ENCODE data around the gene CDK5.
A peak's percentile ranks its signal among the peaks of the same experiment; 100 is the strongest.

Gene CDK5

DNA sequence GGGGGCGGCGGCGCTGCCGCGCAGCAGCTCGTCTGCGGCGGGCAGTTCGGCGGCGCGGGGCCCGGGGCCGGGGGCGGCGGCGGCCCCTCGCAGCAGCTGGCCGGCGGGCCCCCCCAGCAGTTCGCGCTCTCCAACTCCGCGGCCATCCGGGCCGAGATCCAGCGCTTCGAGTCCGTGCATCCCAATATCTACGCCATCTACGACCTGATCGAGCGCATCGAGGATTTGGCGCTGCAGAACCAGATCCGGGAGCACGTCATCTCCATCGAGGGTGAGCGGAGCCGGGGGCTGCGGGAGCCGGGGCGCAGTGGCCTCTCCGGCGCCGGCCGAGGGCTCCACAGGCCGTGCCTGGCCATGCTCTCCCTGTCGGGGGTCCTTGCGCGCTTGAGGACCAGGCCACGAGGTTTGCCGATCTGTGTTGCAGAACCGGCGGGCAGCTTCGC is 29.1 kb upstream of the CDK5 start:
- no peak for DNase-seq

DNA sequence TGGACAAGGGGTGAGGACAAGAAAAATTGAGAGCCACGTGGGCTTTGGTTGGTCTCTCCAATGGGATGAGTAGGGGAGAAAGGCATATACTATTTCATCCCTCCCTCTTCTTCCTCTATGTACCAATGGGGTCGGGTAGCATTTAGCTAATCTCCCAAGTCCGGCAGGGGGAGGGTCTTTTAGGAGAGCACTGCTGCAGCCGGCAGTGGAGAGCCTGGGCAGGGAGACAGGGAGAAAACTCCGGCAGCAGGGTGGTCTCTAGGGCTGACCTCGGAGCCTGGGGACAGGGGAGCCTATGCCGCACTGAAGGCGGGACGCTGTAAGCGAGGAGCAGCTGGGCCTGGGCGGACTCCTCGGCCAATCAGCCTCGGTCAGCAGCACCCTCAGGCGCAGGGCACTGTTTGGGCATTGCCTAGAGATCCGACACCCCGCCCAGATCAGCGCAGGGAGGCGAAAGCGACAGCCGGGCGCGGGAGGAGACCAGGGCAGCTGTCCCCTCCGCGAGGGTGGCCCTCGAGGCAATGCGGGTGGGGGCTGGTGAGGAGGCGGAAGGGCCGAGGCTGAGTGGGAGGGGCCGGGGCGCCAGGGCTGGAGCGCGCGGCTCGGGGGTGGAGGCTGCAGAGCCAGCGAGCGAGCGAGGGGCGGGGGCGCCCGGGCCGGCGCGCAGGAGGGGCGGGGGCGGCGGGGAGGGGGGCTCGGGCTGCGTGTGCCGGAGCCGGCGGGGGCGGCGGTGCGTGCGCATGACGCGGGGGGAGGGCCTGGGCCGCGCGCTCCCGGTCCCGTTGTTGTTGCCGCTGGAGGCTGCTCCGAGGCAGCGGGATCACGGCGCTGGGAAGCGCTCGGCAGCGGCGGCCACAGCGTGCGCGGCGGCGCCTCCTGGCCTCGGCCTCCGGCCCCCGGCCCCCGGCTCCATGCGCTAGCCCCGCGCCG is 28.3 kb upstream of the CDK5 start, which contains the start of gene AGAP3:
Gene AGAP3 (plus strand): TSS at position 785 of the 930 bp plus-strand sequence. CDS start 267 bp downstream, outside the sequence.
- DNase-seq, result peak; percentile 93

DNA sequence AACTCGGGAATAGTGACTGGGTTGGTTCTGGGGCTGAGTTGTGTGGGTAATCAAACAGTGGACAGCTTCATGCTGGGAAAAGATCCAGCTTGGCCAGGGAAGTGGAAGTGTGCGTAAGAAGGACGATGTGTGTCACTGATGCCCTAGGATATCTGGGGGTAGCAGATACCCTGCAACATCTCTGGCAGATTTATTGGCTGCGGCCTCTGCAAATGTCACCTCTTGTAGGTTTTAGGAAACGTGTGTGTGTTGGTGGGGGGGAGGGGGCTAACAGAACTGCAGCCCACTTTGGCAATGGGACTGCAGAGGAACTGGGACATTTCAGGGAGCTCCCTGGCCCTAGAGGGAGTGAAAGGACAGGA is 27.6 kb upstream of the CDK5 start:
- DNase-seq, result no peak

DNA sequence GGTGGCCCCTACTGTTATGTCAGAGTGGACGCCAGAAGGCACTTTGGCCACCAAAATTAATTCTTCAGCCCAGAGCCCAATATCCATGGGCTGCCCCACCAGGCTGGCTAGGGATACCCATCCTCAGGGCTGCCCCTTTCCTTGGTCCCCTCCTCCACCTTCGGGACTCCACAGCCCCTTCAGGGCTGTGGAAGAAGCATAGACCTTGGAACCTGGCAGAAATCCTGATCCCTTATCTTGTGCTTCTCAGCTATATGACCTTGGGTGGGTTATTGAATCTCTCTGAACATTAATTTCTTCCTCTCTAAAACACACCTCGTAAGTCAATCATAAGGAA is 26.1 kb upstream of the CDK5 start:
- DNase-seq, result no peak

DNA sequence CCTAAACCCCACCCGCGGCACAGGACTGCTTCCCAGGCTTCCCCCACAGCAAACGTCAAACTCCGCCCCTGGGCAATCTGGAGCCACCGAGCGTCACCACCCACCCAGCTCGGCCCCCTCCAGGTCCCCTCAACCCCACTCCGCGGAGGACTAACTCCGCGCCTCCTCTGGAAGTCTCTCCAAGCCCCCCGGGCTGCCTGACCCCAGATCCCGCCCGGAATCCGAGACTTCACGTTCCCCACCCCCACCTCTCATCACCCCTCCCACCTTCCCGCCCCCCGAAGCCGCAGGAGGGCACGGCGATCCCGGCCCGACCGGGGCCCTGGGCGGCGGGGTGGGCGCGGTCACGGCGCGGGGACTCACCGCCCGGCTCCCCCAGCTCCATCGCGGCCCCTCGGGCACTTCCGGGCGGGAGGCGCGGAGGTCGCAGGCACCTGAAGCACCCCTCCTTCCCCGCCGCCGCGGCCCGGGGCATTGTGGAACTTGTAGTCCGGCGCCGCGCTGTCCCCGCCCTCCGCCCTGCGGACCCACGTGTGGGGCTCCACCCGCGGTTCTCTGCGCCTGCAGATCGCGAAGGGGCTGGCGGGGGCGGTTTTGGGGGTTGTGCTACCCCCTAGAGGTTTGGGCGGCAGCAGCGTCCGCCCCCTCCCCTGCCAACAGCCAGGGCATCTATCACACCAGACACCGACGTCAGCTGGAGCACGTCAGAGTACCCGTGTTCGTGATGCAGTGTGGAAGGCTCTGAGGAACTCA is 25.6 kb upstream of the CDK5 start, which contains the start of gene TMUB1:
Gene TMUB1 (minus strand): TSS at position 423 of the 753 bp plus-strand sequence. CDS start 930 bp downstream, outside the sequence.
- DNase-seq, result peak; percentile 78

DNA sequence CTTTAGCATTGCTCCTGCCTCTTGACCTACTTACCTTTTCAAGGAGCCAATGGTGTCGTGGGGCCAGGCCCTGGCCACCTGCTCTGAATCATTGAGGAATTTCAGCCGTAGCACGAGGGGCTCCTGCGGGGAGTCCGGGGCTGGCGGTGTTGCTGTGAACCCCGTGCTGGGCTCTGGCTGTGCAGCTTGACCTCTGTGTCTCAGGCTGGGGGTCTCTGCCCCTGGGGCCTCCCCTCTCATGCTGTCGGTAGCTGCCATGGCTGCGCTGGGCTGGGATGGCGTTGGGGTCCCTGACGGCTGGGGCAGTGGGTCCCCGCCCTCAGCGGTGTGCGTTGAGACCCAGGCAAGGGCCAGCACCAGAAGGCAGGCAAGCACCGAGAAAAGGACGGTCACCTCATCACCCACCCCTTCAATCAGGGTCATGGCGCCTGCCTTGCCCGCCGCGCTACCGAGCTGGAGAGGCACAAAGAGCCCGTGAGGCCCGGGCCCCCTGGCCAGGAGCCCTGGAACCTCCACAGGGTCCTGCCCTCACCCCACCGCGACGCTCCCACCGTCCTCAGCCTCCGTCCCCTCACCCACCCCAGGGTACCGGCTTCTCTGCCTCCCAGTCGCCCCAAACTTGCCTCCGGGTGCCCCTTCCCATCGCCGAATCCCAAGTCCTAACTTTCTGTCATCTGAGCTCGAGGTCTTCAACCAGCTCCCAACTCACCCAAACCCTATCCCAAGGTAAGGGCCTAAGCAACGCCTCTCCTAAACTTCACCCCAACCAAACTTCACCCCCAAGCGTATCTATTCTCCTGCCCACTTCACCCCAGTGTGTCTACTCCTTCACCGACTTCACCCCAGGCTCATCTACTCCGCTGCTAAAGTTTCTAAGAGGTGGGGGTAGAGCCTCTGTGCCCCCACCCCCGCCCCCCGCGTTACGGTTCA is 24.7 kb upstream of the CDK5 start:
- DNase-seq, result peak; percentile 28

DNA sequence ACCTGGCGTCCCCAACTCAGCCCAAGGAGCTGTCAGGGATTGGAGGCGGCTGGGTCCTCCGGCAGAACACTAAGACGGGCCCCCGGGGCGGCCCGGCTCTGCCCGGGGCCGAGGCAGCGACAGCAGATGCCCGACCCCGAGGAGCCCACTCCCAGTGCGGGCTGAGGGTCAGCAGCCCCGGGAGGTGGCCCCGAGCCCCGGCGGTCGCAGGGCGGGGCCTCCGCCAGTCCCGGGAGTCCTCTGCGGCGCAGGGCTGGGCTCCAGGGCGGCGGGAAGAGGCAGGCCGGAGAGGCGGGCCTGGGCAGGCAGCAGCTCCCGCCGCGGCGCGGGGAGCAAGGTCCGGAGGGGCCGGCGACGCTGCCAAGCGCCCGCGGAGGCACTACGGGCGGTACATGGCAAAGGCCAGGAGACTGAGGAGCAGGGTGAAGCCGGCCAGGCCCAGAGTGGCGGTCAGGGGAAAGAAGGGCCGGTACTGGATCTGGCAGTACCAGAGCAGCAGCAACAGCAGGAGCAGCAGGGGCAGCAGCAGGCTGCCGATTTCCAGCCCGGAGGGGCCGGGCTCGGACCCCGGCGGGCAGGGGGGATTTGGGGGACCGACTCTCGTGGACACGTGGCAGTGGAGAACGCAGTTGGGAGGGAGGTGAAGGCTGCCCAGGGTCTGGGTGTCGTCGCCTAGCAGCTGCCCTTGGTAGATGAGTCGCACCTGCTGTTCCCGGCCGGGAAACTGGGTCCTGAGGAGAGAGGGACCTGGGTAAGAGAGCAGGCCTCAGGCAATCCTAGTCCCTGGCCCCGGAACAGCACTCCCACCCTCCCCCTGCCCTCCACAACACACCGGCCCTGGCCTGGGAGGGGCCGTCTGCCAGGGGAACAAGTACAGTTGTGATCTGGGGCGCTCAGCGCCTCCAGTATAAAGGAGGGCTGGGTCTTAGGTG is 23.7 kb upstream of the CDK5 start:
- DNase-seq, result peak; percentile 57

DNA sequence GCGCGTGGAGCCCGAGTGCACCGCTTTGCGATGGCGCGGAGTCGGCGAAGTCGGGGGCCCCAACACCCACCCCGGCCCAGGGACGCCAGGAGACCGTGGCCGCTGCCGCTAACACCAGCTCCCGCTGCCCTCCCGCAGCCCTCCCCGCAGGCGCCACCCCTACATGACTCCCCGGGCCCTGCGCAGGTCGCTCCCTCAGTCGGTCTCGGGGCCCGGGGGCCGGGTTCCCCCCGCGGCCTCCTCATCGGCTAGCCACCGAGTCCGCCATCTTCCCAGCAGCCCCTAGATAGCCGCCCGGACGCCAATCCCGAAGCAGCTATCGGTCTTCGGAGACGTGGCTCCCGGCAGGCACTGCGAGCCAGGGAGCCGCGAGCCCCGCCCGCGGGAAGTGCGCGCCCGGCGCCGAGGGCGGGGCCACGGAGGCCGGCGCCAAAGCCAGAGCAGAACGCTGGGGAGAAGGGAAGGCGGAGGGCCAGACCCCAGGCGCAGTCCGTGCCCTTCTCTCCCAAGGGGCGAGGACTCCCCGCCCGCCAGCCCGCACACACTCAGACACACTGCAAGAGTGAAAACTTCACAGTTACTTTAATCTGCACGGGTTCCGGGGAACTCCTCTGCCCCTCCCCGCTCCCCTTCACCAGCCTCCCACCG is 22.9 kb upstream of the CDK5 start, which contains the start of gene FASTK:
Gene FASTK (minus strand): TSS at position 288 of the 648 bp plus-strand sequence. CDS start 43 bp downstream, at position 245.
- DNase-seq, result peak; percentile 95

DNA sequence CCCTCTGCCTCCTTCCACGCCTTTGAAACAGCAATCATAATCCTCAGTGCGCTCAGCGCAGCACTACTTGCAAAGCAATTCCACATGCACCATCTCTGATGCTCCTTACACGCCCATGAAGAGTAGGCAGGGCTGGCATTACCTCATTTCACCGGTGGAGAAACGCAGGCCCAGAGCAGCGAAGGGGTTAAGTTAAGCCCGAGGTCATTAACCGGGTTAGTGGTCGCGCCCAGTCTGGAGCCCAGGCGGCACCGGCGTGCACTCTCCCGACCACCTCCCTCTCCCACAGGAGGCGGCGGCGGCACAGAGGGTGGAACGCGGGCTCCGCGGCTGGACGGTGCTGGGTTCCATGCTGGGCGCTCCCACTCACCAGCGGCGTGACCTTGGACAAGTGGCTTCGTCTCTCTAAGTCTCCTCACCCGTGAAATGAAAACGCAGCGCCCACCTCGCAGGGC is 22.4 kb upstream of the CDK5 start:
- DNase-seq, result no peak

DNA sequence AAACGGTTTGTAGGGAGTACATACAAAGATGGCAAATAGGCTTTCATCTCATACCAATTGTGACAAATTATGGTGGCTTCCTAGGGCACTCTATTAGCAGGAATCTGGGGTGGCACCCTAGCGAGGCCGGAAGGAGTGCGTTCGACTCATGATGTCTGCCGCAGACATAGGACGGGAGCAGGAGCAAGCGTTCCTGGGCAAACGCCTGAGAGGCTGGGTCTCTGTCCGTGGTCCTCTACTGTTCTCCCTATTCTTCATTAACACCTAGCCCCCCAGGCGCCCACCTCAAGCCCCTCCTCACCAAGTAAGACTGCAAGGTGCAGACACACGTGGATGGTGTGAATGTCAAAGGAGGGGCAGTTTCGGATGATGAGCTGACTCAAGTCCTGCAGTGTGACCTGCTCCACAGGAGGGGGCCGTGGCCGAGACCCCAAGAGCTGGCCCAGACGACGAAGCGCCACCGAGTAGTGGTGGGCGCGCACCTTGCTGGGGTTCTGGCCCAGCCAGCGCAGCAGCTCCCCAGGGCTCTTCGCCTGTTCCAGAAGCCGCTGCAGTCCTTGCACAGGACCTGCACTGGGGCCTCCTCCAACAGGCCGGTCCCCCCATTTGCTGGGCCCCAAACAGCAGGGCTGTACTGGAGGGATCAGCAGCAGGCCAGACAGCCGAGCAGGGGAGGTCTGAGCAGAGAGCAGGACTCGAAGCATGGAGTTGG is 21.7 kb upstream of the CDK5 start:
- no peak for DNase-seq

DNA sequence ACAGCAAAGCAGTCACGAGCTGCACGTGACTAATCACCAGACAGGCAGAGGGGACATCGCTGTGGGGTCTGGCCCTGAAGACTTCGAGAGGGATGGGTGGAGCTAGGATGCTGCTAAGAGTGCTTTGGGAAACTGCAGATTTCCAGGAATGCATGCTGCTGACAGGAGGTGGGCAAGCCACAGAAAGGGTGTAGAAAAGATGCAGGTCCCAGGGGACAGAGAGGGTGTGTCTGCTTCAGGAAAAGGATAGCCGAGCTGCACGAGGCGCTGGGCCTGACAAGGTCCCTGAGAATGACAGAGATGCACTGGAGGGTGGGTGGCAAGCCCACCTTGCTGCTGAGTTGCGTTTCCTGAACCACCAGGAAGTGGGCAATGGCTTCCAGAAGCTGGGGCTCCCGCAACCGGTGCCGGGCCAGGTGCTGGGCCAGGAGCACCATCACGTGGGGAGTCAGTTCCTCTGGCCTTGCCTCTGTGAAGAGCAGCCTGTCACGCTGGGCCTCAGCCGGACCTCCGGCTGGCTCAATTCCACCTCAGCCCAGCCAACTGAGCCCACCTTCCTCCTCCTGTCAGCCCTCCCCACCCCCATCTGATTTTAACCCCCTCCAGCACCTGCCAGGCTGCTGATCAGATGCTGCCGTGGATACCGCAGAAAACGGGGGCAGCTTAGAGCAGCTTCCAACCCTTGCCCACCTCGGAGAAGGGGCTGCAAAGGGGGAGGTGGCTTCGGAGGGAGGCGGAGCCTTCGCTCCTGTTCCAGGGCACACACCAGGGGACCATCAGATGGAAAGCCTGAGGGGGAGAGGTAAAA is 20.7 kb upstream of the CDK5 start:
- DNase-seq, result no peak

DNA sequence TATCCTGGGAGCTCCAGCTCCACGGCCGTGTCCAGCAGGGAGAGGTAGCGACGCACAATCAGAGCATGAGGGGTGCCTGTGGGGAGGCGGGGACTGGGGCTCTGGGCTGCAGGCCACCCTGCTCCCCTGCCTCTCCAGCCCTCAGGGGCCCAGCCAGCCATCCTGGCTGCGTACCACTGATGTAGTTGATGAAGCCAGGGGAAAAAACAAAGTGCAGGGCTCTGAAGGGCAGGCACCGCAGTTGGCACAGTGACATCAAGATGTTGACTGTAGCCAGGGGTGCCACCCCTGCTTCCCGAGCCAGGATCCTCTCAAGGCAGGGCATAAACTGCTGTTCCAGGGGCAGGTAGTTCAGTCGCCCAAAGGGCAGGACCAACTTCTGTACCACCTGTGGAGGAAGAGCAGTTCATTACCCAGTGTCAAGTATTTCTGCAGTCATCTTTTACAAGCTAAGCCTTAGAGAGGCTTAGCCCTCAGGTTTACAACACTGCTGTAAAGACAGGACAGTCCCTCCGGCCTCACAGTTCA is 20.1 kb upstream of the CDK5 start:
- no peak for DNase-seq

DNA sequence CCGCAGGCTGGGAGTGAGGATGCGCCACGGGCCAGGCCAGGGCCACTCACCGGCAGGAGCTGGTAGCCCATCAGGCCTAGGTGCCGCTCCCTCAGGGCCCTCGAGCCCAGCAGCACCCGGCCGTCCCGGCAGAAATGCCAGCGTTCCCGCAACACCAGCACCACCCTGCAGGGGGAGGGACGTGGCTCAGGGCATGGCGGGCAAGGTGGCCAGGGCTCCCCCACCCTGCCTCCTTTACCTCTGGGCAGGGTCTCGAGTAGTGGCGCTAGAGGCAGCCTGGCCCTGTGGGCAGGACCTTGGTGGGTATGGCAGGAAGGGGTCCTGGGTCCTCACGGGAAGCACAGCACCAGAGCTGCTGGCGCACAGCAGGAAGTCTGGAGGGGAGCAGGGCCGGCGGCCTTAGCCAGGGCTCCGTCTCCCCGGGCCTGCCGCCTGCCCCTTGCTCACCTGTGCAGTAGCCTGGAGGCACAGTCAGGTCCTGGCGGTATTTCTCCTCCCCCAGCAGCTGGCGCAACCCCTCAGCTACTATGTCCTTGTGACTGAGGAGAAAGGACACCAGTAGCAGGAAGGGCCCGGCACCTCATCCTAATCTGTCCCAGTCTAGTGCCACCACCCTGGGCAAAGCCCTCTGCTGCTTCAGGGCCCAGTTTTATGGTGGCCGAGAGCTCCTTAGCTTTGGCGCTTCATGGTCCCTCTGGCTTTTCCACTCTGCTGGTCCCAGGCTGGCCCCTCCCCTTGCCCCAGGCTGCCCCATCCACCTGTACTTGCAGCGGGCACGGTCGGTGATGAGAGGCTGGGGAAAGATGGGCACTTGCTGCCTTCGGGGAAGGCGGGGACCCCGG is 19.4 kb upstream of the CDK5 start:
- DNase-seq, result no peak

DNA sequence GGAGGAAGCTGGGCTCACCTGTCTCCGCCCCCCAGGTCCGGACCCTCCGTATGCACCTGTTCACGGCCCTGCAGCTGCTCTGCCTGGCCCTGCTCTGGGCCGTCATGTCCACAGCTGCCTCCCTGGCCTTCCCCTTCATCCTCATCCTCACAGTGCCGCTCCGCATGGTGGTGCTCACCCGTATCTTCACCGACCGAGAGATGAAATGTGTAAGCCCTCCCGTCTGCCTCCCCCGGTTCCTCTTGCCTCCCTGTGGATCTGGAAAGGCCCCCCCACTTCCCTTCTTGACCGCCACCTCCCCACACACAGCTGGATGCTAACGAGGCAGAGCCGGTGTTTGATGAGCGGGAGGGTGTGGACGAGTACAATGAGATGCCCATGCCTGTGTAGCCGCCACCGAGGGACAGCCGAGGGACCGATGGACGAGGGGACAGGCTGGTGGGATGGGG is 18.3 kb upstream of the CDK5 start:
- DNase-seq, result no peak

DNA sequence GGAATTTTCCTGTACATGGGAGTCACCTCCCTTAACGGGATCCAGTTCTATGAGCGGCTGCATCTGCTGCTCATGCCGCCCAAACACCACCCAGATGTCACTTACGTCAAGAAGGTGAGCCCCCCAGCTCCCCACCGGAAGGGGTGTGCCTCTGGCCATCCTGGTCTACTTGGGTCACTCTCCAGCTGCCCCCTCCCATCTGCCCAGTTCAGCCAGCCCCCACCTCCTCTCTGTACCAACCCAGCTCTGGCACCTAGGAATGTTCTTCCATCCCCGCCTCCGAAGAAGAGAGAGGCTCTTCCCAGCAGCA is 17.9 kb upstream of the CDK5 start:
- no peak for DNase-seq

DNA sequence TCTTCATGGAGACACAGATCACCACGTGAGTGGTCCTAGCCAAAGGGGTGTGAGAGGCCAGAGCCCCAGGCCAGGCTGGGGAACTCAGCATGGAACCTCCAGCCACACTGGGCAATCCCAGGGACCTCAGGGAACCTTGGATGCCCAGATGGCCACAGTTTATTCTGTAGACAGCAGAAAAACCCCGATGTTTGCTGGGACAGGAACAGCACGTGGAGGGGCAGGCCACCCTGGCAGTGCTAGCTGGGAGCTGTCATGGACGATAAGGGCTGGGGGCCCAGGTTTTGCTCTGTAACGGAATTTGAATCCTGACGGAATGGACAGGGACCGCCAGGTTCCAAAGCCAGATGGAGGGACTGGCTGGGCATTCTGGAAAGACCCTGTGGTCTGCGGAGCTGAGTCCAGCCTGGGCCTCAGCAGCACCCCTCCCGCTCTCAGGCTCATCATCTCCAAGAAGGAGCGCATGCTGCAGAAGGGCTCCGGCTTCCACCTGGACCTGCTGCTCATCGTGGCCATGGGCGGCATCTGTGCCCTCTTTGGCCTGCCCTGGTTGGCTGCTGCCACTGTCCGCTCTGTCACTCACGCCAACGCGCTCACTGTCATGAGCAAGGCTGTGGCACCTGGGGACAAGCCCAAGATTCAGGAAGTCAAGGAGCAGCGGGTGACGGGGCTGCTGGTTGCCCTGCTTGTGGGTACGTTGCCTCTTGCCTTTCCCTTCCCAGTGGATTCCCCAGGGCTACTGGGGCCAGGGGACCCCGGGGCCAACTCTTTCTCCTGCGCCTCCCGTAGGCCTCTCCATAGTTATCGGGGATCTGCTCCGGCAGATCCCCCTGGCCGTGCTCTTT is 17.3 kb upstream of the CDK5 start:
- no peak for DNase-seq

DNA sequence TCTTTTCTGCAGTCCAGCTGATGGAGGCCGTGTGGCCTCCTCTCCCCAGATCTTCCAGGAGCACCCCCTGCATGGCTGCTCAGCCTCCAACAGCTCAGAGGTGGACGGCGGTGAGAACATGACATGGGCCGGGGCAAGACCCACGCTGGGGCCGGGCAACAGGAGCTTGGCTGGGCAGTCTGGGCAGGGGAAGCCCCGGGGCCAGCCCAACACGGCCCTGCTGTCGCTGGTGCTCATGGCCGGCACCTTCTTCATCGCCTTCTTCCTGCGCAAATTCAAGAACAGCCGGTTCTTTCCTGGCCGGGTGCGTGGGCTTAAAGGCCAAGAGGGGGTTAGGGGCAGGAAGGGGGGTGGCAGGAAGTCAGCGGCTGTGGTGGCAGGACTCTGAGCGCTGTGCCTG is 16.3 kb upstream of the CDK5 start:
- DNase-seq, result no peak
